Gastroesophageal sphincter (tissue), 3 donors: Measurements from ENCODE around the gene CDK18.

ENCODE experiments used
- EP300 ChIP-seq: sonication (generic); formaldehyde crosslinking; IDR thresholded peaks from one replicate; pipeline ENCODE4 v1.6.1; 2017; ENCODE audit warnings: antibody characterized with exemption, mild to moderate bottlenecking
- POLR2A ChIP-seq, 2 donors: fragments of 450-650 bp; IDR thresholded peaks; one replicate each; pipeline ENCODE4 v1.6.1; 2017; ENCODE audit warnings: antibody characterized with exemption in 2 of 2, mild to moderate bottlenecking in 2 of 2, moderate library complexity in 1 of 2
- TF ChIP-seq, protein P1 (sequence below), 4 experiments: fragments of 200-600 bp in 2 of 4; fragments of 450-650 bp in 2 of 4; sonication (generic) in 1 of 4; IDR thresholded peaks; one replicate each; pipeline ENCODE4 v1.5.1; 2017 to 2019; ENCODE audit warnings: antibody characterized with exemption in 4 of 4, mild to moderate bottlenecking in 2 of 4, moderate library complexity in 2 of 4

DNA sequence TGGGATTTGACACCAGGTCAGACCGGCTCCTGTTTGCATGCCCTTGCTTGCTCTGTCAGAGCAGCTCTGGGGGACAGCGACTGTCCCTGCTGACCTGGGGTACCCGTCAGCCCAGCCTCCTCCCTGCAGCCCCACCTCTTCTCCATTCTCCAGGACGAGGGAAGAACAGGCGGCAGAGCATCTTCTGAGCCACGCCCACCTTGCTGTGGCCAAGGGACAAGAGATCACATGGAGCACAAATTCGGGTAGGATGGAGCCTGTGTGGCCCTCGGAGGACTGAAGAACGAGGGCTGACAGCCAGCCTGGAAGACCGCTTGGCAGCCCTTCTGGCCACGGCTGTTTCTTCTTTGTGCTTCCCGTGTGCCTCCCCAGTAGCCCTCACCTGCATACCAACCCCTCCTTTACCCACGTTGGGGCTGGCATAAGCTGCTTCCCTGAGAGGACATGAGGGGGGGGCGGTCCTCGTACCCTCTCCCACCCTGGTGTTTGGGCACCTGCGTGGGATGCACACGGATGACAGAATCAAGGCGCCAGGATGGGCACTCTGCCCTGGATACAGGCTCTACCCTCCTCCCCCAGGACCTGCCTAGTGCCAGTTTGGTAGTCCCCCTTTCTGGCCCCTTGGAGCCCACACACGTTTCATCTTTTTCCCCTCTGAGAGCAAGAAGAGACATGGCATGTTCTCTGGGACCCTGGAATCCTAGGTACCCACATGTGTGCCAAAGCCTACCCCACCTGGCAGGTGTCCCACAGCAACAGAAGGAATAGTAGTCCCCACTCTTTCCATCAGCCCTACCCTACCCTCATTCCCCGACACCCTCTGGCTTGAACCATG is 26.9 kb downstream of the CDK18 start:
- TF ChIP-seq, protein P1, sequence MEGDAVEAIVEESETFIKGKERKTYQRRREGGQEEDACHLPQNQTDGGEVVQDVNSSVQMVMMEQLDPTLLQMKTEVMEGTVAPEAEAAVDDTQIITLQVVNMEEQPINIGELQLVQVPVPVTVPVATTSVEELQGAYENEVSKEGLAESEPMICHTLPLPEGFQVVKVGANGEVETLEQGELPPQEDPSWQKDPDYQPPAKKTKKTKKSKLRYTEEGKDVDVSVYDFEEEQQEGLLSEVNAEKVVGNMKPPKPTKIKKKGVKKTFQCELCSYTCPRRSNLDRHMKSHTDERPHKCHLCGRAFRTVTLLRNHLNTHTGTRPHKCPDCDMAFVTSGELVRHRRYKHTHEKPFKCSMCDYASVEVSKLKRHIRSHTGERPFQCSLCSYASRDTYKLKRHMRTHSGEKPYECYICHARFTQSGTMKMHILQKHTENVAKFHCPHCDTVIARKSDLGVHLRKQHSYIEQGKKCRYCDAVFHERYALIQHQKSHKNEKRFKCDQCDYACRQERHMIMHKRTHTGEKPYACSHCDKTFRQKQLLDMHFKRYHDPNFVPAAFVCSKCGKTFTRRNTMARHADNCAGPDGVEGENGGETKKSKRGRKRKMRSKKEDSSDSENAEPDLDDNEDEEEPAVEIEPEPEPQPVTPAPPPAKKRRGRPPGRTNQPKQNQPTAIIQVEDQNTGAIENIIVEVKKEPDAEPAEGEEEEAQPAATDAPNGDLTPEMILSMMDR (IDR thresholded peaks at IDR 0.05) = no peak
- TF ChIP-seq POLR2A (IDR thresholded peaks at IDR 0.05) (no peak), EP300 (no peak)
